Body of pancreas (tissue), 4 donors: Measurements from ENCODE around the gene CSNK2A2. TPM values are rescaled to one million over a fixed set of nuclear protein-coding genes. Genes with fewer than 3 reads are reported as not detected.

Experiments
- ATAC-seq: fragments of 150-250 bp; one replicate; pipeline ENCODE4 v1.9.1; 2016
- DNase-seq, 4 donors: peaks; one replicate each; pipeline ENCODE4 v3.0.0-alpha.2; 2019
- H3K27ac ChIP-seq, 4 donors: fragments of 200-600 bp; sonication (generic); 1 replicate in 3 of 4; 2 replicates in 1 of 4; pipeline versions ENCODE4 v1.5.1 to v1.6.1; 2016 to 2019; ENCODE audit warnings: mild to moderate bottlenecking in 1 of 4, mixed read lengths in 1 of 4, moderate library complexity in 1 of 4
- H3K27me3 ChIP-seq, 2 donors: fragments of 200-600 bp; sonication (generic); one replicate each; pipeline ENCODE4 v1.6.0; 2016; ENCODE audit warnings: mild to moderate bottlenecking in 1 of 2
- H3K36me3 ChIP-seq, 2 donors: fragments of 200-600 bp; sonication (generic); replicated peaks in 1 of 2; 2 replicates each; pipeline ENCODE4 v1.5.1; 2016; ENCODE audit warnings: low read depth in 2 of 2; ENCODE audit not compliant: insufficient read depth in 1 of 2
- H3K4me1 ChIP-seq: fragments of 200-600 bp; sonication (generic); one replicate; pipeline ENCODE4 v1.6.0; 2016
- H3K4me3 ChIP-seq, 2 donors: fragments of 200-600 bp; sonication (generic); 1 replicate in 1 of 2; 2 replicates in 1 of 2; pipeline ENCODE4 v1.5.1; 2016 to 2019
- H3K9me3 ChIP-seq, 3 donors: fragments of 200-600 bp; sonication (generic); 1 replicate in 2 of 3; 2 replicates in 1 of 3; pipeline ENCODE4 v1.5.1; 2016
- POLR2A ChIP-seq, 3 donors: fragments of 450-650 bp; IDR thresholded peaks; one replicate each; pipeline ENCODE4 v1.6.1; 2016; ENCODE audit warnings: antibody characterized with exemption in 3 of 3, mild to moderate bottlenecking in 2 of 3
- WGBS, 2 donors: methylation state at CpG; one replicate each; pipeline ENCODE4 v1.1.5; 2017; 5-methylcytosine and 5-hydroxymethylcytosine counted together
- intact Hi-C: fragments of 100-400 bp; cut with DNase I; formaldehyde crosslinking; loops from one replicate; pipeline ENCODE4 v1.15.1; 2023
- total RNA-seq, 2 donors: library from RNA; depleted of rRNA; stranded (reverse); fragments of >200 nt; gene quantifications; one replicate each; pipeline ENCODE4 v1.1.0, GENCODE V29; 2016
- TF ChIP-seq, protein P1 (sequence below), 7 experiments: fragments of 450-650 bp in 4 of 7; fragments of 200-600 bp in 3 of 7; sonication (generic) in 3 of 7; IDR thresholded peaks; one replicate each; pipeline ENCODE4 v1.5.1; 2016 to 2019; ENCODE audit warnings: antibody characterized with exemption in 7 of 7

CSNK2A2 gene
- total RNA-seq, 2 donors from 2014 or later = 27.7 to 30.1 TPM

GRCh38 chr16:58116081-58116480, 81.8 kb downstream of the CSNK2A2 start:
- Histone ChIP-seq H3K4me1 (peaks cover 31% of the 10 kb centered on the region), H3K9me3 (no peaks in the 10 kb centered on the region), H3K27ac (no peak overlapping the region), H3K4me3 (no peak overlapping the region), H3K27me3 (no peaks in the 10 kb centered on the region), H3K36me3 (peaks cover 9 to 17% of the 10 kb centered on the region in 2 donors)
- DNase-seq = no peak
- intact Hi-C loops = loop anchor here (10.0 kb wide), 1 partner anchor 211 kb away; no protein-coding TSS in a partner anchor
- no peak for ATAC-seq
- TF ChIP-seq, protein P1, sequence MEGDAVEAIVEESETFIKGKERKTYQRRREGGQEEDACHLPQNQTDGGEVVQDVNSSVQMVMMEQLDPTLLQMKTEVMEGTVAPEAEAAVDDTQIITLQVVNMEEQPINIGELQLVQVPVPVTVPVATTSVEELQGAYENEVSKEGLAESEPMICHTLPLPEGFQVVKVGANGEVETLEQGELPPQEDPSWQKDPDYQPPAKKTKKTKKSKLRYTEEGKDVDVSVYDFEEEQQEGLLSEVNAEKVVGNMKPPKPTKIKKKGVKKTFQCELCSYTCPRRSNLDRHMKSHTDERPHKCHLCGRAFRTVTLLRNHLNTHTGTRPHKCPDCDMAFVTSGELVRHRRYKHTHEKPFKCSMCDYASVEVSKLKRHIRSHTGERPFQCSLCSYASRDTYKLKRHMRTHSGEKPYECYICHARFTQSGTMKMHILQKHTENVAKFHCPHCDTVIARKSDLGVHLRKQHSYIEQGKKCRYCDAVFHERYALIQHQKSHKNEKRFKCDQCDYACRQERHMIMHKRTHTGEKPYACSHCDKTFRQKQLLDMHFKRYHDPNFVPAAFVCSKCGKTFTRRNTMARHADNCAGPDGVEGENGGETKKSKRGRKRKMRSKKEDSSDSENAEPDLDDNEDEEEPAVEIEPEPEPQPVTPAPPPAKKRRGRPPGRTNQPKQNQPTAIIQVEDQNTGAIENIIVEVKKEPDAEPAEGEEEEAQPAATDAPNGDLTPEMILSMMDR (IDR thresholded peaks at IDR 0.05) = no peak
- no peak for TF ChIP-seq POLR2A (IDR thresholded peaks at IDR 0.05)
- 81 to 85% methylated on average over 6 of the region's 6 CpGs for WGBS, 2 donors

GRCh38 chr16:58114827-58115825, 82.8 kb downstream of the CSNK2A2 start:
- intact Hi-C loops = loop anchor here (5.0 to 10.0 kb wide), 2 partner anchors 98 to 210 kb away; no protein-coding TSS in a partner anchor
- Histone ChIP-seq H3K36me3 (peaks cover 9 to 17% of the 10 kb centered on the region in 2 donors), H3K4me1 (peaks cover 22% of the 10 kb centered on the region), H3K27me3 (no peaks in the 10 kb centered on the region), H3K9me3 (no peaks in the 10 kb centered on the region), H3K4me3 (no peak overlapping the region), H3K27ac (peak overlapping the region in 2 of 4 donors; percentile 7 to 17)
- no peak for TF ChIP-seq POLR2A (IDR thresholded peaks at IDR 0.05)
- TF ChIP-seq, protein P1 (IDR thresholded peaks at IDR 0.05) = no peak
- WGBS, 2 donors = 86 to 88% methylated on average over 21 to 23 of the region's 23 CpGs
- DNase-seq = peak in 1 of 4 donors; percentile 20
- no peak for ATAC-seq

- intact Hi-C loops = loop anchor here (5.0 to 10.0 kb wide), 2 partner anchors 94 to 206 kb away; no protein-coding TSS in a partner anchor
- DNase-seq (no peak), ATAC-seq (no peak)
- WGBS, 2 donors = 75 to 82% methylated on average over 3 of the region's 3 CpGs
- H3K4me1 ChIP-seq = no peaks in the 10 kb centered on the region
- no peaks in the 10 kb centered on the region for H3K27me3 ChIP-seq
- peaks cover 9 to 17% of the 10 kb centered on the region in 2 donors for H3K36me3 ChIP-seq
- H3K4me3 ChIP-seq = no peak overlapping the region
- no peak overlapping the region for H3K27ac ChIP-seq
- TF ChIP-seq POLR2A (IDR thresholded peaks at IDR 0.05) = no peak
- TF ChIP-seq, protein P1 (IDR thresholded peaks at IDR 0.05) = no peak
- H3K9me3 ChIP-seq = no peaks in the 10 kb centered on the region
Observed at GRCh38 chr16:58111302-58111627, 86.6 kb downstream of the CSNK2A2 start.

DNA sequence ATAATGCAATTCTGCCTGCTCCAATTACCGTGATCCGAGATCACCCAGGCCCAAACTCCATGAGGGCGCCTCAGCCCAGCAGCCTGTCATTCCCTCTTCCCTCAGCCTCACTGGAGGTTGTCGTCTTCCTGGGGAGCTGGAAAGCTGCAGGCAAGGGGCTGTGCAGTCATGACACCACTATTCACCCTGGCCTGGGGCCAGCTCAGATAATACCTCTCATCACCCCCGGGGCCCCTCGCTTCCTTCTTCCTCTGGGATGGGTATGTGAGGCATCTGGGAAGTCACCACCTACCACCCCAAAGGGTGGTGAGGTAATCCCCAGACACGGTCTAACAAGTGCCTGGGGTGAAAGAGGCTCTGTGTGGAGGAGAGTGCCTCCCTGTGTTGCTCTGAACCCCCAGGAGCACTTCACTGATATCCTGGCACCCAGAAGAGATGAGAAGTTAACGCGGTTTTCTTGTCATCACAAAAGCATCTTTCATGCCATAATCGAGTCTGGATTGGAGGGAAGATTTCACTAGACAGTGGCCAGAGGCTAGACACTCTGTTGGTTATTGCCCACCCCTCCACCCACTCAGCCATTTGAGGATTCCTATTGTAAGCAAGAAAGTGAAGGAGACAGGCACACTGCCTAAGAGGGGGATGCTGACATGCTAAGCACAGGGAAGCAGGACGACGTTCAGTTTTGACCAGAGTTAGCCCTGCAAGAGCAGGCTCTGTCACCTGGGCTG, 87.2 kb downstream of the CSNK2A2 start:
- H3K4me1 ChIP-seq = no peaks in the 10 kb centered on the region
- H3K4me3 ChIP-seq = no peak overlapping the region
- peaks cover 9 to 14% of the 10 kb centered on the region in 2 donors for H3K36me3 ChIP-seq
- no peak for DNase-seq
- intact Hi-C loops = loop anchor here (5.0 to 10.0 kb wide), 2 partner anchors 93 to 206 kb away; no protein-coding TSS in a partner anchor
- no peak overlapping the region for H3K27ac ChIP-seq
- H3K9me3 ChIP-seq = no peaks in the 10 kb centered on the region
- no peaks in the 10 kb centered on the region for H3K27me3 ChIP-seq
- ATAC-seq = no peak
- TF ChIP-seq POLR2A (IDR thresholded peaks at IDR 0.05) = no peak
- TF ChIP-seq, protein P1 (IDR thresholded peaks at IDR 0.05) = no peak
- WGBS, 2 donors = 65 to 67% methylated on average over 10 to 12 of the region's 12 CpGs
